HL-60 (cell line): ENCODE measurements around the gene CACNA1G.

Source experiments
- DNase-seq, 2 experiments: peaks; one replicate each; pipeline ENCODE4 v3.0.0-alpha.2; 2010 to 2020; ENCODE audit warnings: low read depth in 1 of 2, low spot score in 1 of 2
- H3K27ac ChIP-seq: fragments of 250-450 bp; sonication (Bioruptor Pico); replicated peaks from 2 replicates; pipeline ENCODE4 v1.5.1; 2020; ENCODE audit warnings: mild to moderate bottlenecking, moderate library complexity
- H3K27me3 ChIP-seq: fragments of 250-450 bp; sonication (Bioruptor Pico); 2 replicates; pipeline ENCODE4 v1.5.1; 2021; ENCODE audit warnings: mild to moderate bottlenecking, moderate library complexity; ENCODE audit not compliant: insufficient read depth, poor library complexity, severe bottlenecking
- H3K4me3 ChIP-seq: replicated peaks from 2 replicates; pipeline ENCODE4 v1.5.1; 2011; ENCODE audit warnings: mild to moderate bottlenecking, control low read depth, low read length; ENCODE audit not compliant: insufficient read depth
- CTCF ChIP-seq: IDR thresholded peaks from one replicate; pipeline ENCODE4 v1.5.1; 2011; ENCODE audit warnings: low read length, control low read depth, inconsistent platforms; ENCODE audit not compliant: insufficient read depth
- GABPA ChIP-seq: IDR thresholded peaks from 2 replicates; pipeline ENCODE4 v1.6.1; 2012; ENCODE audit warnings: low read depth
- POLR2AphosphoS5 ChIP-seq: IDR thresholded peaks from 2 replicates; pipeline ENCODE4 v1.6.1; 2012; ENCODE audit warnings: low read depth
- REST ChIP-seq: IDR thresholded peaks from 2 replicates; pipeline ENCODE4 v1.6.1; 2012; ENCODE audit warnings: low read depth; ENCODE audit not compliant: insufficient replicate concordance
- SPI1 ChIP-seq: IDR thresholded peaks from 2 replicates; pipeline ENCODE4 v1.6.1; 2012; ENCODE audit warnings: low read depth, mild to moderate bottlenecking, borderline replicate concordance

The CACNA1G gene

GRCh38 chr17:50533720-50534148 lies 26.8 kb upstream of the CACNA1G start:
- Histone ChIP-seq H3K27ac (no peak overlapping the region), H3K4me3 (no peak overlapping the region)

GRCh38 chr17:50534222-50534978 lies 26.1 kb upstream of the CACNA1G start:
- no peak for DNase-seq
- no peak overlapping the region for H3K4me3 ChIP-seq
- TF ChIP-seq POLR2AphosphoS5: no peak
- no peak for TF ChIP-seq GABPA
- no peak for TF ChIP-seq REST
- TF ChIP-seq CTCF: no peak
- TF ChIP-seq SPI1: no peak
- peaks cover 31% of the 10 kb centered on the region for H3K27me3 ChIP-seq
- H3K27ac ChIP-seq: no peak overlapping the region

More at GRCh38 chr17:50533720-50534148, 26.8 kb upstream of the CACNA1G start:
- peaks cover 31% of the 10 kb centered on the region for H3K27me3 ChIP-seq
- DNase-seq: no peak
- TF ChIP-seq SPI1: no peak
- TF ChIP-seq POLR2AphosphoS5: no peak
- no peak for TF ChIP-seq CTCF
- TF ChIP-seq GABPA: no peak
- TF ChIP-seq REST: no peak

GRCh38 chr17:50534979-50535326 lies 25.6 kb upstream of the CACNA1G start:
- TF ChIP-seq GABPA (no peak), CTCF (no peak), POLR2AphosphoS5 (no peak)
- H3K4me3 ChIP-seq: no peak overlapping the region
- no peak for DNase-seq
- H3K27ac ChIP-seq: no peak overlapping the region
- H3K27me3 ChIP-seq: peaks cover 31% of the 10 kb centered on the region

- Histone ChIP-seq H3K27me3 (peaks cover 31% of the 10 kb centered on the region), H3K4me3 (no peak overlapping the region), H3K27ac (no peak overlapping the region)
- DNase-seq: no peak
- no peak for TF ChIP-seq CTCF
- no peak for TF ChIP-seq GABPA
- no peak for TF ChIP-seq REST
- no peak for TF ChIP-seq SPI1
- TF ChIP-seq POLR2AphosphoS5: no peak
Measured at GRCh38 chr17:50535407-50535806, 25.1 kb upstream of the CACNA1G start.
